Astrocyte (in vitro differentiated cells and primary cell): ENCODE data around the gene ABCC11. TPM values are rescaled to one million over a fixed set of nuclear protein-coding genes. Genes with fewer than 3 reads are reported as not detected.

Experiments
- DNase-seq: peaks from one replicate; pipeline ENCODE4 v3.0.0-alpha.2; 2010; ENCODE audit warnings: low read depth
- FAIRE-seq: peaks from 2 replicates; lab custom pipeline; 2011; peaks lifted over from hg19 to GRCh38; lab: Jason Lieb, UNC
- H2AFZ ChIP-seq: 2 replicates; pipeline ENCODE4 v1.6.0; 2012; ENCODE audit warnings: low read depth, low read length, inconsistent platforms
- H3K27ac ChIP-seq: 2 replicates; pipeline ENCODE4 v1.5.1; 2011; ENCODE audit warnings: low read depth, low read length, inconsistent platforms
- H3K27me3 ChIP-seq: 2 replicates; pipeline ENCODE4 v1.6.0; 2011; ENCODE audit warnings: low read length, inconsistent platforms; ENCODE audit not compliant: insufficient read depth
- H3K36me3 ChIP-seq: 2 replicates; pipeline ENCODE4 v1.5.1; 2011; ENCODE audit warnings: low read length, inconsistent platforms; ENCODE audit not compliant: insufficient read depth
- H3K4me1 ChIP-seq: 2 replicates; pipeline ENCODE4 v1.5.1; 2011; ENCODE audit warnings: low read length, inconsistent platforms; ENCODE audit not compliant: insufficient read depth
- H3K4me2 ChIP-seq: 2 replicates; pipeline ENCODE4 v1.6.0; 2012; ENCODE audit warnings: low read length, inconsistent platforms
- H3K4me3 ChIP-seq: 2 replicates; pipeline ENCODE4 v1.5.1; 2011; ENCODE audit warnings: low read depth, mild to moderate bottlenecking, low read length, inconsistent platforms; ENCODE audit not compliant: insufficient read depth
- H3K79me2 ChIP-seq: 2 replicates; pipeline ENCODE4 v1.6.0; 2012; ENCODE audit warnings: mild to moderate bottlenecking, low read length, inconsistent platforms; ENCODE audit not compliant: insufficient read depth
- H3K9ac ChIP-seq: 2 replicates; pipeline ENCODE4 v1.6.0; 2012; ENCODE audit warnings: mild to moderate bottlenecking, low read length, inconsistent platforms
- H3K9me3 ChIP-seq: 2 replicates; pipeline ENCODE4 v1.5.1; 2012; ENCODE audit warnings: low read depth, mild to moderate bottlenecking, low read length, inconsistent platforms; ENCODE audit not compliant: insufficient read depth
- H4K20me1 ChIP-seq: 2 replicates; pipeline ENCODE4 v1.6.0; 2012; ENCODE audit warnings: low read length, inconsistent platforms; ENCODE audit not compliant: insufficient read depth
- H3K27ac Mint-ChIP-seq: one replicate; pipeline ENCODE4 v1.8.0; 2021; ENCODE audit warnings: mild to moderate bottlenecking, mixed read lengths; ENCODE audit not compliant: unreplicated experiment
- H3K27me3 Mint-ChIP-seq: one replicate; pipeline ENCODE4 v1.8.0; 2021; ENCODE audit warnings: low read depth, mixed read lengths; ENCODE audit not compliant: unreplicated experiment
- H3K36me3 Mint-ChIP-seq: one replicate; pipeline ENCODE4 v1.8.0; 2021; ENCODE audit warnings: low read depth, mixed read lengths; ENCODE audit not compliant: unreplicated experiment
- H3K4me1 Mint-ChIP-seq: one replicate; pipeline ENCODE4 v1.8.0; 2021; ENCODE audit warnings: low read depth, mixed read lengths; ENCODE audit not compliant: unreplicated experiment
- H3K4me3 Mint-ChIP-seq: one replicate; pipeline ENCODE4 v1.8.0; 2021; ENCODE audit warnings: mild to moderate bottlenecking, moderate library complexity, mixed read lengths; ENCODE audit not compliant: unreplicated experiment
- H3K9me3 Mint-ChIP-seq: one replicate; pipeline ENCODE4 v1.8.0; 2021; ENCODE audit warnings: mild to moderate bottlenecking, mixed read lengths; ENCODE audit not compliant: unreplicated experiment
- EZH2 ChIP-seq: IDR thresholded peaks from 2 replicates; pipeline ENCODE4 v1.6.1; 2012; ENCODE audit warnings: mild to moderate bottlenecking, low read length, inconsistent platforms; ENCODE audit not compliant: insufficient read depth
- total RNA-seq: library from RNA; stranded (reverse); gene quantifications from 2 replicates; pipeline ENCODE4 v1.2.1, GENCODE V29; 2021
- TF ChIP-seq, protein P1 (sequence below): IDR thresholded peaks from 2 replicates; pipeline ENCODE4 v1.5.1; 2011; ENCODE audit warnings: low read depth, mild to moderate bottlenecking, inconsistent platforms, low read length, moderate library complexity; ENCODE audit not compliant: insufficient read depth

Gene ABCC11
- total RNA-seq, 1 donor from 2014 or later: 0.32 TPM

DNA sequence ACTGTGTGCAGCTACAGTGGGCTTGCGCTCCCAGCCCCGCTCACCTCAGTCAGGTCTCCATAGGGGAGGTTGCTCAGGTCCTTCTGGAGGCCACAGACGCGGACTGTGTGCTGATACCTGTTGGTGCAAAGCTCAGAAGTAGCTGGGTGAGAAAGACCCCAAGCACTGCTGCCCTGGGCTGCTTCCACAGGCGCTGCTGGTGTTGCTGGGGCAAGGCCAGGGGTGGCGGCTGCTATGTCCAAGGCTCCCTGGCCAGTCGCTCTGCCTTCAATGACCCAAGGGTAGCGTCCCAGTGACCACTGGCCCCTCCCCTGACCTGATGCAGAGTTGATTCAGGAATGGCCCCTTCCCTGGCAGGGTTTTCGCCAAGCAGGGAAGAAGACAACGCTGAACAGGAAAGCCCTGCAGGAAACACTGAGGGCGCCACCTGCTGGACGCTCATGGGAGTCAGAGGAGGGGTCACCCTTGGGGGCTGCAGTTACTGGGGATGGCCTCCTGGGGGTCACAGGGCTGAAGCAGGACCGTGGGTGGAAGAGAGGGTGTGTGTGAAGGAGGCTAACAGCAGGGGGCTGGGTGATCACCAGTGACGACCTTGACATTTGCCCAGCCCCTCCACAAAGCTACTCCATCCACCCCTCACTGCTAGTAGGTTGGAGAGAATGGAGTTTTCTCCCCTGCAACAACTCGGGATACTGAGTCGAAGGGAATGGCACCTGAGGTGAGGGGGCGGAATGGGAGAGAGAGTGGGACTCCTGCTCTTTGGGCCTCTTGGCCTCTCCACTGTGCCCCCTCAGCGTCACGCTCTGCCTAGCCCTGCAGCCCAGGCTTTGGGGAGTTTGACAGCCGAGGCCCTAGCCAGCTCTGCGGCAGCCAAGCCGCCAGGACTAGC is 129.9 kb downstream of the ABCC11 start:
- Histone ChIP-seq H3K9me3 (no peaks in the 10 kb centered on the region), H3K4me1 (peaks cover 2% of the 10 kb centered on the region), H4K20me1 (no peaks in the 10 kb centered on the region), H2AFZ (no peak overlapping the region), H3K4me2 (no peak overlapping the region), H3K79me2 (no peaks in the 10 kb centered on the region), H3K36me3 (no peaks in the 10 kb centered on the region), H3K9ac (no peak overlapping the region), H3K27ac (no peak overlapping the region), H3K27me3 (no peaks in the 10 kb centered on the region), H3K4me3 (no peak overlapping the region)
- no peaks in the 10 kb centered on the region for H3K9me3 Mint-ChIP-seq
- H3K27me3 Mint-ChIP-seq: peaks cover 21% of the 10 kb centered on the region
- TF ChIP-seq, protein P1, sequence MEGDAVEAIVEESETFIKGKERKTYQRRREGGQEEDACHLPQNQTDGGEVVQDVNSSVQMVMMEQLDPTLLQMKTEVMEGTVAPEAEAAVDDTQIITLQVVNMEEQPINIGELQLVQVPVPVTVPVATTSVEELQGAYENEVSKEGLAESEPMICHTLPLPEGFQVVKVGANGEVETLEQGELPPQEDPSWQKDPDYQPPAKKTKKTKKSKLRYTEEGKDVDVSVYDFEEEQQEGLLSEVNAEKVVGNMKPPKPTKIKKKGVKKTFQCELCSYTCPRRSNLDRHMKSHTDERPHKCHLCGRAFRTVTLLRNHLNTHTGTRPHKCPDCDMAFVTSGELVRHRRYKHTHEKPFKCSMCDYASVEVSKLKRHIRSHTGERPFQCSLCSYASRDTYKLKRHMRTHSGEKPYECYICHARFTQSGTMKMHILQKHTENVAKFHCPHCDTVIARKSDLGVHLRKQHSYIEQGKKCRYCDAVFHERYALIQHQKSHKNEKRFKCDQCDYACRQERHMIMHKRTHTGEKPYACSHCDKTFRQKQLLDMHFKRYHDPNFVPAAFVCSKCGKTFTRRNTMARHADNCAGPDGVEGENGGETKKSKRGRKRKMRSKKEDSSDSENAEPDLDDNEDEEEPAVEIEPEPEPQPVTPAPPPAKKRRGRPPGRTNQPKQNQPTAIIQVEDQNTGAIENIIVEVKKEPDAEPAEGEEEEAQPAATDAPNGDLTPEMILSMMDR: peak; percentile 66
- TF ChIP-seq EZH2: no peak
- H3K27ac Mint-ChIP-seq: no peak overlapping the region
- no peak overlapping the region for H3K4me3 Mint-ChIP-seq
- H3K4me1 Mint-ChIP-seq: no peaks in the 10 kb centered on the region
- DNase-seq (no peak), FAIRE-seq (no peak)
- peaks cover 1% of the 10 kb centered on the region for H3K36me3 Mint-ChIP-seq

Other genes with a start within 250 kb of the ABCC11 start
- gene ABCC12, start 91.5 kb downstream of the ABCC11 start, total RNA-seq: not detected in 2 replicates
- 50.5 and 50.7 TPM in 2 replicates for gene LONP2, start 3.2 kb downstream of the ABCC11 start, total RNA-seq
- 22.5 and 24.4 TPM in 2 replicates for gene SIAH1, start 137.9 kb upstream of the ABCC11 start, total RNA-seq